OCI-LY7 (cell line): ENCODE measurements around the gene SHISA5.

ENCODE experiments used
- EZH2phosphoT487 ChIP-seq: fragments of 200-600 bp; sonication (generic); IDR thresholded peaks from 2 replicates; pipeline ENCODE4 v1.6.1; 2018; ENCODE audit warnings: low read depth, borderline replicate concordance, mild to moderate bottlenecking, mixed run types, antibody characterized with exemption, low read length, moderate library complexity, mixed read lengths
- TF ChIP-seq, protein P1 (sequence below): fragments of 200-600 bp; sonication (generic); conservative IDR thresholded peaks from 2 replicates; pipeline ENCODE4 v1.5.1; 2014; ENCODE audit warnings: mild to moderate bottlenecking, antibody characterized with exemption, low read length, moderate library complexity, mixed read lengths

DNA sequence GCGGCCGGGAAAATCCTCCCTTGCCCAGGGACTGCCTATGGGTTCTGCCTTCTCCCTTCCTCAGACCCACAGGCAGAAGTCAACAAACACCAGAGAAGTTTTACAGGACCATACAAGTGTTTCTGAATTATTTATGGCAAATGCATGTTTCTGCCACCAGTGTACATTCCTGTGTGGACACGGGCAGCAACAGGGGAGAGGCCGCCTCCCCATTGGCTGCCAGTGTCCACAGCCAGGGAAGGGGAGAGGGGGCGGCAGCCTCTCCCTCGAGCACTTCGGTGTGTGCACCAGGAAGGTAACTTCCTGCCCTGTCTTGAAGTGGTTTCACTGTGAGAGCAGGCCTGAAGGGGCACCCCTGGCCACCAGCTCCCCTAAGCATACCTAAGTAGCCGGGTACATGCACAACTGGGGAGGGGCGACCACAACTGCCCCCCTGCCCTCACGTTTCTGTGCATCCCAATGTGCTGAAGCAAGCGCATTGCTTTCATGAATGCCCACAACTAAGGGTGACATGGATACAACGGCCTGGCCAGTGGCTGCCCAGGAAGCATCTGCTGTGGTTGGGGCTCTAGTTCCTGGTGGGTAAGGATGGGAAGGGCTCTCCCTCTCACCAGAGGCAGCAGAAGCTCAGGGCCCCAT is 14.8 kb upstream of the SHISA5 start:
- TF ChIP-seq, protein P1, sequence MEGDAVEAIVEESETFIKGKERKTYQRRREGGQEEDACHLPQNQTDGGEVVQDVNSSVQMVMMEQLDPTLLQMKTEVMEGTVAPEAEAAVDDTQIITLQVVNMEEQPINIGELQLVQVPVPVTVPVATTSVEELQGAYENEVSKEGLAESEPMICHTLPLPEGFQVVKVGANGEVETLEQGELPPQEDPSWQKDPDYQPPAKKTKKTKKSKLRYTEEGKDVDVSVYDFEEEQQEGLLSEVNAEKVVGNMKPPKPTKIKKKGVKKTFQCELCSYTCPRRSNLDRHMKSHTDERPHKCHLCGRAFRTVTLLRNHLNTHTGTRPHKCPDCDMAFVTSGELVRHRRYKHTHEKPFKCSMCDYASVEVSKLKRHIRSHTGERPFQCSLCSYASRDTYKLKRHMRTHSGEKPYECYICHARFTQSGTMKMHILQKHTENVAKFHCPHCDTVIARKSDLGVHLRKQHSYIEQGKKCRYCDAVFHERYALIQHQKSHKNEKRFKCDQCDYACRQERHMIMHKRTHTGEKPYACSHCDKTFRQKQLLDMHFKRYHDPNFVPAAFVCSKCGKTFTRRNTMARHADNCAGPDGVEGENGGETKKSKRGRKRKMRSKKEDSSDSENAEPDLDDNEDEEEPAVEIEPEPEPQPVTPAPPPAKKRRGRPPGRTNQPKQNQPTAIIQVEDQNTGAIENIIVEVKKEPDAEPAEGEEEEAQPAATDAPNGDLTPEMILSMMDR, result no peak
- TF ChIP-seq EZH2phosphoT487, result no peak
